Measurements from ENCODE around the gene CYP3A7.
"Not testable (repeated sequence)": the region's sequence is repeated elsewhere in the genome, so short reads cannot be mapped to it uniquely, and the experiment has no call there.

The CYP3A7 gene

GRCh38 chr7:99699946-99700345, 35.0 kb downstream of the CYP3A7 start:
- DNase-seq (ENCODE audit: low read depth), result no peak

DNA sequence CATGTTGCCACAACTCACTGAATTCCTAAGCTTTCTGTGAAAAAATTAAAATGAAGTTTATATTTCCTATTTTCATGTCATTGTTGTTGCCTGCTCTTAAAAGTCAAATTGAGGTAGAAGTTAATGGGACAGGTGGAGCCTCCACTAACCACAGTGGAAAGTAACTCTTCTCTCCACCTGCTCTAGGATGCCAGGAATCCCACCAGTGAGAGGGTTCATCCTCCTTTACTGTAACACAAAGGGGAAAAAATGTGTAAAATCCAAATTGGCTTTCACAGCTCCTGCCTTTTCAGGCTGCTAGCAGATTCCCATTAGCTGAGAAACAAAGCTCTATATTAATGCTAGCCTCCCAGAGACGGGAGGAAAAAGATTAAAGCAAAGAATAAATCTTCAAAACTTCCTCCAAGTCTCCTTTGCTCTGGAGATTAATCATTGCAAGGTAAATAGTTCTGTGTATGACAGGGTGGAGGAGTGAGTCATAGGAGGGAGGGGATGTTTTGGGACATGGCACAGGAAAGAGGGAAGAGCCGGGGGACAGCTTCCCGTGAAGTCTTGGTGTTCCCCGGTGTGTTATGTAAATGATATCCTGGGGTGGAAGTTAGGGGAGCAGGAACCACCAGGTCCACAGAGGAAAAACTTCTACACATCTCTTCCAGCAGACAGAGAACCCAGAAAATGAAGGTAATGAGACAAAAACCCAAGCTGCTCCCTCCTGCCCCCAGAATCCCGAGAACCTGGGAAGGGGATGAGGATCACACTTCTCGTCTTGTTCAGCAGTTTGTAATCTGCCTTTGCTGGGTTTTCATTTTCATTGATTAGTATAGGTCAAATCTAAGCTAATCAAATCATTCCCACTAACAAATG, 35.9 kb downstream of the CYP3A7 start:
- not testable (repeated sequence) for DNase-seq (ENCODE audit: low read depth)

GRCh38 chr7:99694912-99695304, 40.1 kb downstream of the CYP3A7 start:
- DNase-seq (ENCODE audit: low read depth), result no peak

DNA sequence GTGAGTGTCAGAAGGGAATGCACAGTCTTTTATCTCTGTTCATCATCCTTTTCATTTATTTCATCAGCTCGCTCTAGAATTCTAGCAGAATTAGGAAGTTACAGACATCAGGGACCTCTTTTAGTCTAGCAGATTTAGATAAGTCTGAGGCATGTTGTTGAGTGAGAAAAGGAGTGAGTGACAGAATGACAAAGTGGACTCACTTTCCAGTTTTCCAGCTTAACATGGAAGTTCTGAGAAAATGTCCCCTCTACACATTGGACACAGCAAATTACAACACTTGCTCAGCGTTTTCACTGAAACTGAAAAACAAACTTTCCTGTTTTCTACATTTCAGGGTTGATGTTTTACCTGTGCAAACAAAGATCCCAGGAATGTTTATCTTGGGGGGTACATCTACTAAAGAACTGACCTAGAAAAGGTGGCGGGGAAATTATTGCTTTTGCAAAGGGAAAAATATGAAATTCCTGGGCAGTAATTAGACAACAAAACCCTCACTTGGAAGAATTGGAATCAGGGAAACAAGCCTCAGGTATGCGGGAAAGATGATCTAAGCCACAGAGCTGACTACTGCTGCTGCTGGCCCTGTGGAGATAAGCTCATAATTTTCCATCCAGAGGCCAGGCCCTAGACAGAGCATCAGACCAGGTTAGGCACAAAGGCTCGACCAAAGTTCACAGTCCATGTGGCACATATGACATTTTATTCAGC, 40.6 kb downstream of the CYP3A7 start:
- no peak for DNase-seq (ENCODE audit: low read depth)

DNA sequence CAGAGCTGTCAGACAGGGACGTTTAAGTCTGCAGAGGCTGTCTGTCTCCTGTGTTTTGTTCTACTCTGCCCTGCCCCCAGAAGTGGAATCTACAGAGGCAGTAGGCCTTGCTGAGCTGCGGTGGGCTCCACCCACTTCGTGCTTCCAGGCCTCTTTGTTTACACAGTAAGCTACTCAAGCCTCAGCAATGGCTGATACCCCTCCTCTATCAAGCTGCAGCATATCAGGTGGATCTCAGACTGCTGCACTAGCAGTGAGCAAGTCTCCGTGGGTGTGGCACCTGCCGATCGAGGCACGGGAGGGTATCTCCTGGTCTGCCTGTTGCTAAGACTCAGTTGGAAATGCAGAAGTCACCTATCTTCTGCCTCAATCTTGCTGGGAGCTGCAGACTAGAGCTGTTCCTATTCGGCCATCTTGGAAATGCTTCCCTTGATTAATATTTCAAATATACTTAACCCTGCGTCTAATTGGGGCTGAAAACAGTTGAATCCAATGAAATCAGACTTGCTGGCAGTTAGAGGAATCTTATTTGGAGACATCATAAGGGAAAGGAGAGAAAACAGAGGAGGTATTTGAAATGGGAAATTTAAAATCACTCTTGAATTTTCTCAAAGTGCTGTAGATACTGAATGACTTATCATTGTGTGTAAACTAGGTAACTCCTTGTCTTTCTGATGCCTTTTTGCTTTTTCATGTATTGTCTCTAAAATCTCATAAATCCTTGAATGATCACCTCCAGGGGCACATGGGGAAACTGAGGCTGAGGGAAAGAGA, 41.4 kb downstream of the CYP3A7 start:
- DNase-seq (ENCODE audit: low read depth), result peak; percentile 14

DNA sequence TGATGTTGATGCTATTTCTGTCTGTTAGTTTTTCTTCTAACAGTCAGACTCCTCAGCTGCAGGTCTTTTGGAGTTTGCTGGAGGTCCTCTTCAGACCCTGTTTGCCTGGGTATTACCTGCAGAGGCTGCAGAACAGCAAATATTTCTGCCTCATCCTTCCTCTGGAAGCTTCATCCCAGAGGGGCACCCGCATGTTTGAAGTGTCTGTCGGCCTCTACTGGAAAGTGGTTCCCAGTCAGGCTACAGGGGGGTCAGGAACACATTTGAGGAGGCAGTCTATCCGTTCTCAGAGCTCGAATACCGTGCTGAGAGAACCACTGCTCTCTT, 41.9 kb downstream of the CYP3A7 start:
- DNase-seq (ENCODE audit: low read depth), result no peak

GRCh38 chr7:99692563-99692962, 42.4 kb downstream of the CYP3A7 start:
- not testable (repeated sequence) for DNase-seq (ENCODE audit: low read depth)

DNA sequence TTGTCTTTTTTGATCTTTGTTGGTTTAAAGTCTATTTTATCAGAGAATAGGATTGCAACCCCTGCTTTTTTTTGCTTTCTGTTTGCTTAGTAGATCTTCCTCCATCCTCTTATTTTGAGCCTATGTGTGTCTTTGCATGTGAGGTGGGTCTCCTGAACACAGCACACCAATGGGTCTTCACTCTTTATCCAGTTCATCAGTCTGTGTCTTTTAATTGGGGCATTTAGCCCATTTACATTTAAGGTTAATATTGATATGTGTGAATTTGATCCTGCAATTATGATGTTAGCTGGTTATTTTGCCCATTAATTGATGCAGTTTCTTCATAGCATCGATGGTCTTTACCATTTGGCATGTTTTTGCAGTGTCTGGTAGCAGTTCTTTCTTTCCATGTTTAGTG, 43.3 kb downstream of the CYP3A7 start:
- not testable (repeated sequence) for DNase-seq (ENCODE audit: low read depth)

DNA sequence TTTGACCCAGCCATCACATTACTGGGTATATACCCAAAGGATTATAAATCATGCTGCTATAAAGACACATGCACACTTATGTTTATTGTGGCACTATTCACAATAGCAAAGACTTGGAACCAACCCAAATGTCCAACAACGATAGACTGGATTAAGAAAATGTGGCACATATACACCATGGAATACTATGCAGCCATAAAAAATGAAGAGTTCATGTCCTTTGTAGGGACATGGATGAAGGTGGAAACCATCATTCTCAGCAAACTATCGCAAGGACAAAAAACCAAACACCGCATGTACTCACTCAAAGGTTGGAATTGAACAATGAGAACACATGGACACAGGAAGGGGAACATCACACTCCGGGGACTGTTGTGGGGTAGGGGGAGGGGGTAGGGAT, 44.1 kb downstream of the CYP3A7 start:
- DNase-seq (ENCODE audit: low read depth), result not testable (repeated sequence)

- DNase-seq (ENCODE audit: low read depth), result not testable (repeated sequence)
These were observed 49.0 kb downstream of the CYP3A7 start for GRCh38 chr7:99685871-99686608.

DNA sequence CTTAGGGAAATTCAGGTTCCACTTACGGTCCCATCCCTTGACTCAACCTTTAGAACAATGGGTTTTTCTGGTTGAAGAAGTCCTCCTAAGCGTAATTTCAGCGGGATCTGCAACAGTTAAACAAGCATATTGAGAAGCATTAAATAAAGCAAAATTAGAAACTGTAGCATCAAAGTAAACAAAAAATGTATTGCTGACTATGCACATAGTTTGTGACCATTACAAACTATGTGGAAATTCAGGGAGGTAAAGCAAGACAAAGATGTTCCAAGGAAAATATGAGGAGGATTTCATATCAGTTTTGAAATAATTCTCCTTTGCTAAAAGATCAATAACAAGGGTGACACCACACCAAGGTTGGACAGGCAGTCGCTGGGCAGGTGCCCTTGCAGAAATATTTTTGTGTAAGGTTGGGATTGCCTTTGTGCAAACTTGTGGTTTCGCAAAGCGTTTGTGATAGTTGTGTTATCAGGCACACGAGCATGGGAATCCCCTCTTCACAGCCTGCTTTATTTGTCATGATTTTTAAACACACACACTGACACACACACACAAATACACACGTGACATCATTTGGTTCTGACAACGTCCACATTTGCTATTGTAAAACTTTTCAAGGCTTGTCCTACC, 49.8 kb downstream of the CYP3A7 start:
- DNase-seq (ENCODE audit: low read depth), result no peak

DNA sequence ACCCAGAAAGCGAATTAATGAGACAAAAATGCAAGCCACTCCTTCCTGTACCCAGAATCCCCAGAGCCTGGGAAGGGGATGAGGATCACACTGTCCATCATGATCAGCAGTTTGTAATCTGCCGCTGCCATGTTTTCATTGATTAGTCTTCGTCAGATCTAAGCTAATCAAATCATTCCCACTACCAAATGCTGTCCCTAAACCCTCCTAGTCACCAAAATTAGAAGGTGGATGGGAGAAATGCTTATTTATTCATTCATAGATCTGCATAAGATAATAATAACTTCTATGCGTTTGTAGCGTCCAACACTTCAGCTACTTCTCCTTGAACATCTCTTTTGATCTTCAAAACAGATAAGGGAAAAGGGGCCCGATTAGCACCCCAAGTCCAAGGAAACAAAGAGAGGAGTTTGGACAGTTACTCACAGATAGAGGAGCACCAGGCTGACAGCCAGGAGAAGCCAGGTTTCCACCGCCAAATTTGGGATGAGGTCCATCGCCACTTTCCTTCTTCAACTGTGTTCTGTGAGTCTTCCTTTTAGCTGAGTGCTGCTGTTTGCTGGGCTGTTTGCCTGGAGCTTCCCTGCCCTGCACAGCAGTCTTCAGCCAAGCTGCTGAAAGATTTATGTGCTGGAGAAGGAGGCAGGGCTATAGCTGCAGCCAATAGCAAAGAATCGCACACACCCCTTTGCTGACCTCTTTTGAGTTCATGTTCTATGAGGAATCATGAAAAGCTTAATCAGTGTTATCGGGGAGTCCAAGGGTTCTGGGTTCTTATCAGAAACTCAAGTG, 55.4 kb downstream of the CYP3A7 start, which contains the start of gene CYP3A5:
Gene CYP3A5, minus strand, starts transcription at position 597 of the 792 bp plus-strand sequence. Its CDS starts 100 bp downstream, at position 497.
- no peak for DNase-seq (ENCODE audit: low read depth)

DNA sequence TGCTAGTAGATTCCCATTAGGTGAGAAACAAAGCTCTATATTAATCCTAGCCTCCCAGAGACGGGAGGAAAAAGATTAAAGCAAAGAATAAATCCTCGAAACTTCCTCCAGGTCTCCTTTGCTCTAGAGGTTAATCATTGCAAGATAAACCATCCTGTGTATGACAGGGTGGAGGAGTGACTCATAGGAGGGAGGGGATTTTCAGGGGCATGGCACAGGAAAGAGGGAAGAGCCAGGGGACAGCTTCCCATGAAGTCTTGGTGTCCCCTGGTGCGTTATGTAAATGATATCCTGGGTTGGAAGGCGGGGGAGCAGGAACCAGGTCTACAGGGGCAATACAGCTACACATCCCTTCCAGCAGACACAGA, 56.0 kb downstream of the CYP3A7 start:
- DNase-seq (ENCODE audit: low read depth), result no peak

DNA sequence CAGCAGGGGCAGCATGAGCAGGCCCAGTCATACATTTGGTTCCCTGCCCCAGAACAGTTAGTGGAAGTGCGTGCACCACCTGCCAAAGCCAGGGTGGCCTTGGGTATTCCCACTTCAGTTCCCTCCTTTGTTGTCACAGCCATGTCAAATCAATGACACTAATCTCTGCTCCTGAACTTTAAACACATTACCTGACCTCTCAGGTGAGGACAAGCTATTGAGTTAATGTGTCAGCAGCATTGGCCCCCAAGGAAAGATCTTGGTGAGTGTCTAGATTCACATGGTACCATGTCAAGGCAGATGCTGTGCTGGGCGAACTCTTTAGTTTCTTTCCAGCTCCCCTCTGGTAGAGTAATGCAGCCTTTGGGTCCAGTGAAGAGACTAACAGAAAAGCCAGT, 57.3 kb downstream of the CYP3A7 start:
- DNase-seq (ENCODE audit: low read depth), result no peak

DNA sequence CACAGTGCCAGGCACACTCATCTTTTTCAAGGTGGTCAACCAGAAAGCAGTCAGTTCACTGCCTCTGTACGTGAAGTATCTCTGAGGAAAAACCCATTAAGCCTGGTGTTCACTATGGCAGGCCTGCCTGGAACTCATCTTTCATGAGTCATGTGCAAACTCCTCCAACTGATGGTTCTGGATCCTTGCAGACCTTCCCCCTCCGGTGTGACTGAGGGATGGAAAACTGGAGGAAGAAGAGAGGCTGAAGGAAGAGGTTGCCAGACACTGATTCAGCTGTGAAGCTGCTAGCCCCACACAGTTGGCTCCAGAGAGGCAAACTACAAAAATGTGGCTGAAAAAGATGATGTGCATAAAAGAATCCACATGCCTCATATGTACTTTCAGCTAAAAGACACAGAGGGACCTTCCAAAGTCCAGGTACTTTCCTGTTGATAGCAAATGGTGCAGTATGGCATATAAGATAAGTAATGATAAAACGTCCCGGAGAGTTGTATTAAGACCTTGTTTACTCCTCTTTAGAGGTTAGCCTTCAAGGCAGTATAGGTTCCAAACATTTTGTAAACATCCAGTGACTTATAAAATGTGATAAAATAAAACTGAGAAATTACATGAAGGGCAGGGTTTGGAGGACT, 57.9 kb downstream of the CYP3A7 start:
- DNase-seq (ENCODE audit: low read depth), result no peak

DNA sequence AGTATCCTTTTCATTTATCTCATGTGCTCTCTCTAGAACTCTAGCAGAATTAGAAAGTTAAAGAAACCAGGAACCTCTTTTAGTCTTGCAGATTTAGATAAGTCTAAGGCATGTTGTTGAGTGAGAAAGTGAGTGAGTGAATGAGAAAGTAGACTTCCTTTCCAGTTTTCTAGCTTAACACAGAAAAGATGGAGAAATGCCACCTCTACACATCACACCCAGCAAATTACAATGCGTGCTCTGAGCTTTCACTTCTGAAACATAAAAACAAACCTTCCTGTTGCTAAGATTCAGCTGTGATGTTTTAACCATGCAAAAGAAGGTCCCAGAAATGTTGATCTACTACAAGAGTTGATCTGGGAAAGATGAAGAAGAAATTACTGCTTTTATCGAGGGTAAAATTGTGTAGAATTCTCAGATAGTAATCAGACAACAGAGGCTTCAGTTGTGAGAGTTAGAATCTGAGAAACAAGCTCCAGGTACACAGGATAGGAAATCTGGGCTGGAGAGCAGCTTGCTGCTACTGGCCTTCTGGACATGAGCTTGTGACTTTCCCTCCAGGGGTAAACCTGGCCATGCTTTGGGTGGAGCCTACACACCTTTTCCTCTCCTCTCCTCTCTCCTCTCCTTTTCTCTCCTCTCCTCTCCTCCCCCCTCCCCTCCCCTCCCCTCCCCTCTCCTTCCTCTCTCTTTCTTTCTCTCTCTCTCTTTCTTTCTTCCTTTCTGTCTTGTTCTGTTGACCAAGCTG, 59.8 kb downstream of the CYP3A7 start:
- DNase-seq (ENCODE audit: low read depth), result no peak

- no peak for DNase-seq (ENCODE audit: low read depth)
These were observed 62.4 kb downstream of the CYP3A7 start for GRCh38 chr7:99672573-99672972.

GRCh38 chr7:99669782-99670181, 65.2 kb downstream of the CYP3A7 start:
- DNase-seq (ENCODE audit: low read depth), result no peak

DNA sequence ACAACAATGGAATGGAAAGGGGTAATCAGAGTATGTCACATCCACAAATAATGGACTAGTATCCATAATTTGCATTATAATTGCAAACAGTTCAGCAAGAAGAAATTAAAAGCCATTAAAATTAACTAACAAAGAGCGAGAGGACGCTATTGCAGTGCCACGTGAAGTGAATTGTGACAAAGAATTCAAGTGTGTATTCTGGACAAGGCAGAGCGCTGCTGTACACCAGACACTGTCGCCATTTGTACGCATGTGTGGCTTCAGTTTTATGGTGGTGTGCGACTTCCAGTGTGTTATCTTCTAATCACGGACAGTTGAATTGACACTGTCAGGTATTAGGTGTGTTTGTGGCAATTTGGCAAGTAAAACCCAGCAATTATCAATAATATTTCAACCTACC, 66.5 kb downstream of the CYP3A7 start:
- no peak for DNase-seq (ENCODE audit: low read depth)

All from activated T-cell treated with anti-CD3 and anti-CD28 coated beads for 1 hour (primary cell).